OCI-LY3 (cell line): ENCODE measurements around the gene POLR2B.

Experiments
- CTCF ChIP-seq: fragments of 200-600, 300-600 bp; sonication (generic); IDR thresholded peaks from 2 replicates; pipeline ENCODE4 v1.5.1; 2014; ENCODE audit warnings: antibody characterized with exemption, low read length, low read depth
- EZH2phosphoT487 ChIP-seq: fragments of 200-600 bp; shearing (Covaris generic); IDR thresholded peaks from 2 replicates; pipeline ENCODE4 v1.6.1; 2018; ENCODE audit warnings: antibody characterized with exemption, mixed run types, low read depth

GRCh38 chr4:57073559-57073958 is 94.9 kb downstream of the POLR2B start:
- no peak for TF ChIP-seq CTCF
- TF ChIP-seq EZH2phosphoT487: no peak
